Keratinocyte (primary cell): ENCODE data around the gene HTR5A. TPM values are rescaled to one million over a fixed set of nuclear protein-coding genes. Genes with fewer than 3 reads are reported as not detected.

Source experiments
- DNase-seq: peaks from one replicate; pipeline ENCODE4 v3.0.0-alpha.2; 2011; ENCODE audit warnings: low read depth, missing footprints, low spot score
- FAIRE-seq: peaks from 2 replicates; lab custom pipeline; 2011; peaks lifted over from hg19 to GRCh38; lab: Jason Lieb, UNC
- H2AFZ ChIP-seq: 2 replicates; pipeline ENCODE4 v1.6.0; 2012; ENCODE audit warnings: low read length, control low read depth, inconsistent platforms; ENCODE audit not compliant: control insufficient read depth
- H3K27ac ChIP-seq: 2 replicates; pipeline ENCODE4 v1.5.1; 2011; ENCODE audit warnings: low read length; ENCODE audit not compliant: control insufficient read depth, insufficient read depth
- H3K27me3 ChIP-seq: 3 replicates; pipeline ENCODE4 v1.6.0; 2011; ENCODE audit warnings: low read length; ENCODE audit not compliant: control insufficient read depth, insufficient read depth; ENCODE audit errors: extremely low read depth
- H3K36me3 ChIP-seq, 2 experiments: 2 replicates in 1 of 2; 3 replicates in 1 of 2; pipeline ENCODE4 v1.5.1; 2011; ENCODE audit warnings: low read length in 2 of 2, mild to moderate bottlenecking in 1 of 2; ENCODE audit not compliant: control insufficient read depth in 2 of 2, insufficient read depth in 2 of 2; ENCODE audit errors: extremely low read depth in 1 of 2
- H3K4me1 ChIP-seq: 3 replicates; pipeline ENCODE4 v1.5.1; 2011; ENCODE audit warnings: low read length; ENCODE audit not compliant: control insufficient read depth, insufficient read depth; ENCODE audit errors: extremely low read depth
- H3K4me2 ChIP-seq: 3 replicates; pipeline ENCODE4 v1.6.0; 2011; ENCODE audit warnings: low read depth, low read length; ENCODE audit not compliant: control insufficient read depth, insufficient read depth; ENCODE audit errors: extremely low read depth
- H3K4me3 ChIP-seq, 3 experiments: fragments of 200-600 bp in 1 of 3; sonication (generic) in 1 of 3; 2 replicates in 2 of 3; 3 replicates in 1 of 3; pipeline ENCODE4 v1.5.1; 2011 to 2016; ENCODE audit warnings: low read length in 3 of 3, mild to moderate bottlenecking in 3 of 3, control low read depth in 2 of 3, inconsistent platforms in 1 of 3, low read depth in 1 of 3, mixed read lengths in 1 of 3, mixed run types in 1 of 3, moderate library complexity in 1 of 3; ENCODE audit not compliant: control insufficient read depth in 2 of 3, insufficient read depth in 2 of 3; ENCODE audit errors: extremely low read depth in 1 of 3
- H3K79me2 ChIP-seq: 2 replicates; pipeline ENCODE4 v1.6.0; 2012; ENCODE audit warnings: low read length; ENCODE audit not compliant: control insufficient read depth, insufficient read depth
- H3K9ac ChIP-seq: 3 replicates; pipeline ENCODE4 v1.6.0; 2011; ENCODE audit warnings: low read length; ENCODE audit not compliant: control insufficient read depth, insufficient read depth; ENCODE audit errors: extremely low read depth
- H3K9me1 ChIP-seq: 3 replicates; pipeline ENCODE4 v1.6.0; 2011; ENCODE audit warnings: low read length; ENCODE audit not compliant: control insufficient read depth, insufficient read depth; ENCODE audit errors: extremely low read depth
- H3K9me3 ChIP-seq: 2 replicates; pipeline ENCODE4 v1.5.1; 2012; ENCODE audit warnings: low read depth, low read length; ENCODE audit not compliant: control insufficient read depth
- H4K20me1 ChIP-seq: 3 replicates; pipeline ENCODE4 v1.6.0; 2011; ENCODE audit warnings: low read length; ENCODE audit not compliant: control insufficient read depth, insufficient read depth; ENCODE audit errors: extremely low read depth
- CTCF ChIP-seq, 3 experiments: IDR thresholded peaks in 1 of 3; conservative IDR thresholded peaks in 1 of 3; optimal IDR thresholded peaks in 1 of 3; 2 replicates in 2 of 3; 3 replicates in 1 of 3; pipeline versions ENCODE3 to v1.5.1; 2011; ENCODE audit warnings: low read length in 3 of 3, mild to moderate bottlenecking in 3 of 3, moderate library complexity in 2 of 3, control low read depth in 1 of 3, inconsistent platforms in 1 of 3; ENCODE audit not compliant: insufficient read depth in 2 of 3; ENCODE audit errors: extremely low read depth in 1 of 3
- EZH2 ChIP-seq: IDR thresholded peaks from one replicate; pipeline ENCODE4 v1.6.1; 2012; ENCODE audit warnings: inconsistent platforms, mild to moderate bottlenecking, low read length, moderate library complexity
- dilution Hi-C: fragments of 300-500 bp; cut with MboI; formaldehyde crosslinking; loops from one replicate; pipeline ENCODE4 v1.7.0; 2020; ENCODE audit warnings: low sequenced_read_pairs; ENCODE audit not compliant: extremely low pct_ligation_motif_present
- polyA plus RNA-seq, 5 experiments: library from polyadenylated mRNA; depleted of rRNA in 3 of 5; stranded (reverse) in 3 of 5; stranded (forward) in 1 of 5; unstranded in 1 of 5; fragments of >200 nt; gene quantifications; 1 replicate in 1 of 5; 2 replicates in 3 of 5; 3 replicates in 1 of 5; pipeline versions ENCODE4 v1.2.1 to v1.2.3, GENCODE V29; 2011 to 2012; ENCODE audit warnings: missing spikeins in 2 of 5, low read depth in 1 of 5, low replicate concordance in 1 of 5

HTR5A gene
- polyA plus RNA-seq, 1 donor (not counting 4 experiments of a cell fraction or from before 2014, with no cell fraction given) = not detected

- H3K4me2 ChIP-seq = no peak overlapping the region
- no peak for TF ChIP-seq CTCF (optimal IDR thresholded peaks at IDR 0.05 in 1 of 3, IDR thresholded peaks at IDR 0.05 in 1 of 3, conservative IDR thresholded peaks at IDR 0.05 in 1 of 3; ENCODE audit: extremely low read depth in 1 of 3, insufficient read depth in 2 of 3, low read length in 3 of 3)
- no peak for TF ChIP-seq EZH2
- H4K20me1 ChIP-seq = no peaks in the 10 kb centered on the region
- H3K4me3 ChIP-seq = no peak overlapping the region
- no peaks in the 10 kb centered on the region for H3K9me1 ChIP-seq
- no peaks in the 10 kb centered on the region for H3K4me1 ChIP-seq
- H3K9ac ChIP-seq = no peak overlapping the region
- DNase-seq (no peak), FAIRE-seq (no peak)
- H3K79me2 ChIP-seq = no peaks in the 10 kb centered on the region
- no peaks in the 10 kb centered on the region for H3K36me3 ChIP-seq
- dilution Hi-C loops = no loop called here
- H3K9me3 ChIP-seq = peaks cover 4% of the 10 kb centered on the region
- H3K27me3 ChIP-seq = no peaks in the 10 kb centered on the region
- H2AFZ ChIP-seq = no peak overlapping the region
- H3K27ac ChIP-seq = no peak overlapping the region
These were observed 50.3 kb downstream of the HTR5A start for GRCh38 chr7:155120460-155120859.

DNA sequence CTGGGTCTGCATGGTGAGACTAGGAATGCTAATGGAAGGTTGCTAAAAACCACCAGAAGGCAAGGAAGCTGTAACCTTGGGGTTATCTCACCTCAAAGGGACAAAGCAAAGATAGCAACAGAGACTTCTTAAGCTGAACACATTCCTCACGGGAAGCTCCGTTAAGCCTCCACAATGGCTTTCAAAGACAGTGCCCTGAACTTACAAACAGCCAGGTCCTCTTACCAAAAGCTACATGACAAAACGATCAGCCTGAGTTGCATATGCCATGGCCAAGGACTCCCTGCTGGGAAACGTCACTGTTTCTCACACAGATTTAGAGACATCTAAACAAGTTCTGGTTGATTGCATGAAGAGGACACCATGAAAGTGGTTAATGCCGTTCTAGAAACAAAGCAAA lies 52.7 kb downstream of the HTR5A start:
- Histone ChIP-seq H3K9me1 (no peaks in the 10 kb centered on the region), H3K9me3 (peaks cover 4% of the 10 kb centered on the region)
- no peak for FAIRE-seq

More for the DNA sequence above, 52.7 kb downstream of the HTR5A start:
- no peaks in the 10 kb centered on the region for H3K27me3 ChIP-seq
- H3K27ac ChIP-seq = no peak overlapping the region
- H3K4me3 ChIP-seq = no peak overlapping the region
- dilution Hi-C loops = no loop called here
- H3K36me3 ChIP-seq = no peaks in the 10 kb centered on the region
- no peak overlapping the region for H3K4me2 ChIP-seq
- H3K9ac ChIP-seq = no peak overlapping the region
- no peak for DNase-seq
- no peaks in the 10 kb centered on the region for H3K4me1 ChIP-seq
- H3K79me2 ChIP-seq = no peaks in the 10 kb centered on the region
- H4K20me1 ChIP-seq = no peaks in the 10 kb centered on the region
- TF ChIP-seq EZH2 (no peak), CTCF (optimal IDR thresholded peaks at IDR 0.05 in 1 of 3, IDR thresholded peaks at IDR 0.05 in 1 of 3, conservative IDR thresholded peaks at IDR 0.05 in 1 of 3; ENCODE audit: extremely low read depth in 1 of 3, insufficient read depth in 2 of 3, low read length in 3 of 3) (no peak)
- no peak overlapping the region for H2AFZ ChIP-seq
